Liver (tissue), 9 donors: ENCODE data around the gene SUCLA2. TPM values are rescaled to one million over a fixed set of nuclear protein-coding genes. Genes with fewer than 3 reads are reported as not detected.
A peak's percentile ranks its signal among the peaks of the same experiment; 100 is the strongest.

Experiments used
- DNase-seq: peaks from one replicate; pipeline ENCODE4 v3.0.0-alpha.2; 2017; ENCODE audit warnings: low spot score
- H3K27ac ChIP-seq, 2 donors: one replicate each; pipeline ENCODE4 v1.7.0; 2013; ENCODE audit warnings: inconsistent platforms in 2 of 2, low read length in 2 of 2, control low read depth in 1 of 2, low read depth in 1 of 2, mild to moderate bottlenecking in 1 of 2
- H3K27me3 ChIP-seq, 4 donors: one replicate each; pipeline versions ENCODE4 v1.6.1 to v1.7.0; 2013; ENCODE audit warnings: low read length in 3 of 4, inconsistent platforms in 1 of 4, mild to moderate bottlenecking in 1 of 4, moderate library complexity in 1 of 4; ENCODE audit not compliant: control insufficient read depth in 4 of 4, insufficient read depth in 4 of 4
- H3K36me3 ChIP-seq, 4 donors: one replicate each; pipeline versions ENCODE4 v1.6.1 to v1.7.0; 2013; ENCODE audit warnings: low read length in 3 of 4, mild to moderate bottlenecking in 3 of 4, low read depth in 1 of 4, moderate library complexity in 1 of 4; ENCODE audit not compliant: control insufficient read depth in 4 of 4, insufficient read depth in 3 of 4
- H3K4me1 ChIP-seq, 4 donors: one replicate each; pipeline versions ENCODE4 v1.6.1 to v1.7.0; 2013; ENCODE audit warnings: low read length in 3 of 4, mild to moderate bottlenecking in 3 of 4, moderate library complexity in 1 of 4; ENCODE audit not compliant: control insufficient read depth in 4 of 4, insufficient read depth in 4 of 4
- H3K4me3 ChIP-seq, 3 donors: one replicate each; pipeline versions ENCODE4 v1.6.1 to v1.7.0; 2013; ENCODE audit warnings: low read length in 3 of 3, control low read depth in 1 of 3, low read depth in 1 of 3, mild to moderate bottlenecking in 1 of 3
- H3K9ac ChIP-seq, 2 donors: one replicate each; pipeline ENCODE4 v1.7.0; 2013; ENCODE audit warnings: low read length in 2 of 2, mild to moderate bottlenecking in 2 of 2, moderate library complexity in 2 of 2, control low read depth in 1 of 2, low read depth in 1 of 2
- H3K9me3 ChIP-seq, 4 donors: one replicate each; pipeline versions ENCODE4 v1.6.1 to v1.7.0; 2013; ENCODE audit warnings: low read length in 3 of 4; ENCODE audit not compliant: control insufficient read depth in 4 of 4
- CTCF ChIP-seq: fragments of 150-350 bp; IDR thresholded peaks from 2 replicates; pipeline ENCODE4 v1.5.1; 2017; ENCODE audit warnings: improper control_type of control experiment, low read depth, low read length; ENCODE audit not compliant: missing input control
- EGR1 ChIP-seq, 2 donors: IDR thresholded peaks; 2 replicates each; pipeline ENCODE4 v1.6.1; 2016 to 2018; ENCODE audit warnings: antibody characterized with exemption in 2 of 2, low read depth in 2 of 2
- FOXA1 ChIP-seq: IDR thresholded peaks from 2 replicates; pipeline ENCODE4 v1.6.1; 2016; ENCODE audit warnings: antibody characterized with exemption
- FOXA2 ChIP-seq: IDR thresholded peaks from 2 replicates; pipeline ENCODE4 v1.6.1; 2016; ENCODE audit warnings: antibody characterized with exemption
- GABPA ChIP-seq, 2 donors: IDR thresholded peaks in 1 of 2; conservative IDR thresholded peaks in 1 of 2; 2 replicates each; pipeline ENCODE4 v1.6.1; 2016; ENCODE audit warnings: antibody characterized with exemption in 2 of 2, mild to moderate bottlenecking in 1 of 2, moderate library complexity in 1 of 2
- HNF4A ChIP-seq, 2 donors: conservative IDR thresholded peaks; 2 replicates each; pipeline ENCODE4 v1.6.1; 2016; ENCODE audit warnings: antibody characterized with exemption in 2 of 2, mild to moderate bottlenecking in 2 of 2
- HNF4G ChIP-seq: IDR thresholded peaks from 2 replicates; pipeline ENCODE4 v1.6.1; 2016; ENCODE audit warnings: antibody characterized with exemption
- JUND ChIP-seq, 2 donors: IDR thresholded peaks; 2 replicates each; pipeline ENCODE4 v1.6.1; 2016; ENCODE audit warnings: antibody characterized with exemption in 2 of 2
- NR2F2 ChIP-seq: IDR thresholded peaks from 2 replicates; pipeline ENCODE4 v1.6.1; 2016; ENCODE audit warnings: antibody characterized with exemption
- RAD21 ChIP-seq, 2 donors: IDR thresholded peaks; 2 replicates each; pipeline ENCODE4 v1.6.1; 2016; ENCODE audit warnings: antibody characterized with exemption in 2 of 2, mild to moderate bottlenecking in 2 of 2
- REST ChIP-seq: IDR thresholded peaks from 2 replicates; pipeline ENCODE4 v1.6.1; 2016; ENCODE audit warnings: antibody characterized with exemption, mild to moderate bottlenecking
- RXRA ChIP-seq, 2 donors: IDR thresholded peaks; 2 replicates each; pipeline ENCODE4 v1.6.1; 2017 to 2018; ENCODE audit warnings: antibody characterized with exemption in 2 of 2, mild to moderate bottlenecking in 1 of 2
- SP1 ChIP-seq: IDR thresholded peaks from 2 replicates; pipeline ENCODE4 v1.6.1; 2018; ENCODE audit warnings: antibody characterized with exemption, mild to moderate bottlenecking
- TAF1 ChIP-seq: conservative IDR thresholded peaks from 2 replicates; pipeline ENCODE4 v1.6.1; 2016; ENCODE audit warnings: antibody characterized with exemption, mild to moderate bottlenecking
- YY1 ChIP-seq: IDR thresholded peaks from 2 replicates; pipeline ENCODE4 v1.6.1; 2016; ENCODE audit warnings: antibody characterized with exemption, mild to moderate bottlenecking
- WGBS: extraction: QIAGEN DNeasy Blood & Tissue Kit; methylation state at CpG from one replicate; pipeline ENCODE4 v1.1.7; 2013; 5-methylcytosine and 5-hydroxymethylcytosine counted together
- polyA plus RNA-seq, 2 donors: library from polyadenylated mRNA; stranded (reverse) in 1 of 2; unstranded in 1 of 2; fragments of 200-250 nt in 1 of 2; fragments of >200 nt in 1 of 2; fragmentation: Nextera tagmentation in 1 of 2; extraction: Ambion mirVana in 1 of 2; gene quantifications; one replicate each; pipeline versions ENCODE4 v1.2.1 to v1.2.3, GENCODE V29; 2013 to 2015
- total RNA-seq, 2 donors: library from RNA; depleted of rRNA; stranded (reverse); fragments of >200 nt; gene quantifications; one replicate each; pipeline ENCODE4 v1.2.3, GENCODE V29; 2014
- TF ChIP-seq, protein P1 (sequence below): IDR thresholded peaks from 2 replicates; pipeline ENCODE4 v1.6.1; 2016; ENCODE audit warnings: antibody characterized with exemption
- TF ChIP-seq, protein P2 (sequence below): IDR thresholded peaks from 2 replicates; pipeline ENCODE4 v1.6.1; 2016; ENCODE audit warnings: antibody characterized with exemption
- TF ChIP-seq, protein P3 (sequence below): IDR thresholded peaks from 2 replicates; pipeline ENCODE4 v1.6.1; 2016; ENCODE audit warnings: antibody characterized with exemption
- donor health status: healthy.
- donor health status: healthy.
- donor health status: healthy.
- donor health status: healthy.
- donor health status: healthy.

The SUCLA2 gene
- total and polyA plus RNA-seq, 4 donors, result 22.0 to 27.1 (median 26.0) TPM

- no peak overlapping the region for H3K4me3 ChIP-seq
- H3K27me3 ChIP-seq, result no peaks in the 10 kb centered on the region
- no peak overlapping the region for H3K27ac ChIP-seq
- no peaks in the 10 kb centered on the region for H3K9me3 ChIP-seq
- DNase-seq, result no peak
- peaks cover 0 to 12% (median 7%) of the 10 kb centered on the region in 4 donors for H3K36me3 ChIP-seq
- H3K9ac ChIP-seq, result no peak overlapping the region
- TF ChIP-seq RAD21 (IDR thresholded peaks at IDR 0.05), result no peak
- no peak for TF ChIP-seq GABPA (IDR thresholded peaks at IDR 0.05 in 1 of 2, conservative IDR thresholded peaks at IDR 0.05 in 1 of 2)
- no peak for TF ChIP-seq SP1
- no peak for TF ChIP-seq HNF4G
- no peak for TF ChIP-seq CTCF
- no peak for TF ChIP-seq REST
- no peak for TF ChIP-seq TAF1
- no peak for TF ChIP-seq JUND (IDR thresholded peaks at IDR 0.05)
- TF ChIP-seq, protein P1, sequence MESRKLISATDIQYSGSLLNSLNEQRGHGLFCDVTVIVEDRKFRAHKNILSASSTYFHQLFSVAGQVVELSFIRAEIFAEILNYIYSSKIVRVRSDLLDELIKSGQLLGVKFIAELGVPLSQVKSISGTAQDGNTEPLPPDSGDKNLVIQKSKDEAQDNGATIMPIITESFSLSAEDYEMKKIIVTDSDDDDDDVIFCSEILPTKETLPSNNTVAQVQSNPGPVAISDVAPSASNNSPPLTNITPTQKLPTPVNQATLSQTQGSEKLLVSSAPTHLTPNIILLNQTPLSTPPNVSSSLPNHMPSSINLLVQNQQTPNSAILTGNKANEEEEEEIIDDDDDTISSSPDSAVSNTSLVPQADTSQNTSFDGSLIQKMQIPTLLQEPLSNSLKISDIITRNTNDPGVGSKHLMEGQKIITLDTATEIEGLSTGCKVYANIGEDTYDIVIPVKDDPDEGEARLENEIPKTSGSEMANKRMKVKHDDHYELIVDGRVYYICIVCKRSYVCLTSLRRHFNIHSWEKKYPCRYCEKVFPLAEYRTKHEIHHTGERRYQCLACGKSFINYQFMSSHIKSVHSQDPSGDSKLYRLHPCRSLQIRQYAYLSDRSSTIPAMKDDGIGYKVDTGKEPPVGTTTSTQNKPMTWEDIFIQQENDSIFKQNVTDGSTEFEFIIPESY, result no peak
- peaks cover 0 to 11% (median 10%) of the 10 kb centered on the region in 4 donors for H3K4me1 ChIP-seq
These were observed 39.0 kb upstream of the SUCLA2 start for GRCh38 chr13:48040049-48040448.

DNA sequence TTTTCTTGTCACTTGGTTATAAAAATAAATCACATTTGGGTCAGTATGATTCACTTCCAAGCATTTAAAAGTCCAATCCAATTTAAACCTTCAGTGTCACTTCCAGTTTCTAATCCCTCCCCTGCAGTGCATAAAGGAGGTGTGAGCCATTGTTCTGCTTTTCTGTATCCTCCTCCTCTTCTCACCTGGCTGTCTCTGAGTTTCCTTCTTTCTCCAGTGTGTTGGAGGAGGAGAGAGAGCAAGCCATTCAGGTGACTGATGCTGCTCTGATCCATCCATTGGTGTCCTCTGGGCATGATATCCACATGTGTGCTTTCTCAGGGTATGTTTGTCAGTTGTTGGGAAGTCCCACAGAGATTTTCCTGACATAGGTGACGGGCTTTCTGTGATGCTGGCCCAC, 37.7 kb upstream of the SUCLA2 start:
- no peak for DNase-seq
- Histone ChIP-seq H3K27me3 (no peaks in the 10 kb centered on the region), H3K9me3 (no peaks in the 10 kb centered on the region), H3K4me1 (peaks cover 0 to 11% (median 10%) of the 10 kb centered on the region in 4 donors), H3K27ac (peak overlapping the region; percentile 95 to 97), H3K36me3 (peaks cover 0 to 12% (median 7%) of the 10 kb centered on the region in 4 donors), H3K9ac (no peak overlapping the region), H3K4me3 (no peak overlapping the region)
- WGBS, result 94% methylated on average over 1 of the region's 1 CpG
- TF ChIP-seq, protein P2, sequence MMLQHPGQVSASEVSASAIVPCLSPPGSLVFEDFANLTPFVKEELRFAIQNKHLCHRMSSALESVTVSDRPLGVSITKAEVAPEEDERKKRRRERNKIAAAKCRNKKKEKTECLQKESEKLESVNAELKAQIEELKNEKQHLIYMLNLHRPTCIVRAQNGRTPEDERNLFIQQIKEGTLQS, result no peak
- TF ChIP-seq FOXA1 (no peak), SP1 (no peak), NR2F2 (no peak), FOXA2 (no peak), HNF4G (no peak), EGR1 (IDR thresholded peaks at IDR 0.05; ENCODE audit: low read depth in 2 of 2) (no peak), JUND (IDR thresholded peaks at IDR 0.05) (no peak), GABPA (IDR thresholded peaks at IDR 0.05 in 1 of 2, conservative IDR thresholded peaks at IDR 0.05 in 1 of 2) (no peak), RXRA (IDR thresholded peaks at IDR 0.05) (no peak), TAF1 (no peak), CTCF (no peak), YY1 (no peak), HNF4A (conservative IDR thresholded peaks at IDR 0.05) (no peak)
- TF ChIP-seq, protein P3, sequence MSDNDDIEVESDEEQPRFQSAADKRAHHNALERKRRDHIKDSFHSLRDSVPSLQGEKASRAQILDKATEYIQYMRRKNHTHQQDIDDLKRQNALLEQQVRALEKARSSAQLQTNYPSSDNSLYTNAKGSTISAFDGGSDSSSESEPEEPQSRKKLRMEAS, result no peak
- TF ChIP-seq, protein P1, result no peak
